Fibroblast of villous mesenchyme (primary cell): ENCODE measurements around the gene MYB. TPM values are rescaled to one million over a fixed set of nuclear protein-coding genes. Genes with fewer than 3 reads are reported as not detected.

ENCODE experiments used
- DNase-seq: peaks from one replicate; pipeline ENCODE4 v3.0.0-alpha.2; 2010; ENCODE audit warnings: low read depth
- H3K4me3 ChIP-seq: 2 replicates; pipeline ENCODE4 v1.5.1; 2011; ENCODE audit warnings: low read depth, mild to moderate bottlenecking, low read length
- total RNA-seq: library from RNA; depleted of rRNA; stranded (reverse); fragments of >200 nt; gene quantifications from 2 replicates; pipeline ENCODE4 v1.2.3, GENCODE V29; 2012
- TF ChIP-seq, protein P1 (sequence below): IDR thresholded peaks from 2 replicates; pipeline ENCODE4 v1.5.1; 2012; ENCODE audit warnings: low read depth, mild to moderate bottlenecking, low read length; ENCODE audit not compliant: insufficient read depth

MYB gene
- total RNA-seq, 1 donor = 0.43 TPM

DNA sequence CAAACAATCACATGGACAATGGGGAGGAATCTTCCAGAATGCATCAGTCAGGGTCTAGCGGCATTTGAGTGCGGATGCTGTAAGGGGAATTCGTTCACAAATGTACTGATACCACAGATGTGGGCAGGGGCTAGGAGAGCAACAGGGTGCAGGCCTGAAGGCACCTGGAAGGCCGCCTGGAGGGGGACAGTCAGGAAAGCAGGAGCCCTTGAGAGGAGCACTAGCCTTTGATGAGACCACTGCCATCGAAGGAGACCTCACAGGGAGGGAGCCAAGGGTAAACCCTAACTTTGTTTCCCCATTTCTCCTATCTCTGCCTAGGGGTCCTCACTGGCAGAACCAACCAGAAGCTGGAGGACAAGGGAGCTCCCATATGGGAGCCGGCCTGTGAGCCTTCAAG lies 38.2 kb downstream of the MYB start:
- no peak overlapping the region for H3K4me3 ChIP-seq
- TF ChIP-seq, protein P1, sequence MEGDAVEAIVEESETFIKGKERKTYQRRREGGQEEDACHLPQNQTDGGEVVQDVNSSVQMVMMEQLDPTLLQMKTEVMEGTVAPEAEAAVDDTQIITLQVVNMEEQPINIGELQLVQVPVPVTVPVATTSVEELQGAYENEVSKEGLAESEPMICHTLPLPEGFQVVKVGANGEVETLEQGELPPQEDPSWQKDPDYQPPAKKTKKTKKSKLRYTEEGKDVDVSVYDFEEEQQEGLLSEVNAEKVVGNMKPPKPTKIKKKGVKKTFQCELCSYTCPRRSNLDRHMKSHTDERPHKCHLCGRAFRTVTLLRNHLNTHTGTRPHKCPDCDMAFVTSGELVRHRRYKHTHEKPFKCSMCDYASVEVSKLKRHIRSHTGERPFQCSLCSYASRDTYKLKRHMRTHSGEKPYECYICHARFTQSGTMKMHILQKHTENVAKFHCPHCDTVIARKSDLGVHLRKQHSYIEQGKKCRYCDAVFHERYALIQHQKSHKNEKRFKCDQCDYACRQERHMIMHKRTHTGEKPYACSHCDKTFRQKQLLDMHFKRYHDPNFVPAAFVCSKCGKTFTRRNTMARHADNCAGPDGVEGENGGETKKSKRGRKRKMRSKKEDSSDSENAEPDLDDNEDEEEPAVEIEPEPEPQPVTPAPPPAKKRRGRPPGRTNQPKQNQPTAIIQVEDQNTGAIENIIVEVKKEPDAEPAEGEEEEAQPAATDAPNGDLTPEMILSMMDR = no peak
- no peak for DNase-seq

DNA sequence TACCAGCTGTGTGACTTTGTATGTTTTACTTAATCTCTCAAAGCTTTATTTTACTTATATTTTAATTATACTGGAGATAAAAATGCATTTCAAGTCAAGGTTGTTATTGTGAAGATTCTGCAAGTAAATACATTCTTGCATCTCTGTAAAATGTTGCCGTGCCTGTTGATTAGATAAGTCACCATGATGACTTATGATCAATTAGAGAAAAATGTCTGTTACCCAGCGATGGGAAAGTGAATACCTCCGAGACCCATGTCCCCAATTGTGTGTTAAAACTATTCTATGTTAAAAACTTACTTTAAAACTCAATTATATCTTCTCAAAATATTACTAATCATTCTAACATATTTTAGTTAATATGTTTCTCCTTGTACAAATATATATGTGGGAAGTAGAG lies 39.9 kb downstream of the MYB start:
- no peak overlapping the region for H3K4me3 ChIP-seq
- TF ChIP-seq, protein P1 = no peak
- DNase-seq = no peak

DNA sequence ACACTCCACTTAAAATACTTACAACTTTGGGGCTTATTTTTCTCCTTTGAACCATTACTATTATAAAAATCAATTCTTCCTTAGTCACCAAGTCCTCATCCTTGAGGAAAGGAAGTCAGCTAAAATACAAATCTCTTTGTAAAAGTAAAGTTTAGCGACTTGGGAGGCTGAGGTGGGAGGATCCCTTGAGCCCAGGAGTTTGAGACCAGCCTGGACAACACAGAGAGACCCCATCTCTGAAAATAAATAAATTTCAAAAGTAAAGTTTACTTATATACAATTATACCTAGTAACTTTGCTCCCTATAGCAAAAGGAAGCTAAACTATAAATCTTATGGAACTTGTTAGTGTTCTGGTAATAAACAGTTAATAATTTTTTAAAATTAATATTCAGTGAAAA lies 40.4 kb downstream of the MYB start:
- DNase-seq = no peak
- H3K4me3 ChIP-seq = no peak overlapping the region
- TF ChIP-seq, protein P1 = no peak

DNA sequence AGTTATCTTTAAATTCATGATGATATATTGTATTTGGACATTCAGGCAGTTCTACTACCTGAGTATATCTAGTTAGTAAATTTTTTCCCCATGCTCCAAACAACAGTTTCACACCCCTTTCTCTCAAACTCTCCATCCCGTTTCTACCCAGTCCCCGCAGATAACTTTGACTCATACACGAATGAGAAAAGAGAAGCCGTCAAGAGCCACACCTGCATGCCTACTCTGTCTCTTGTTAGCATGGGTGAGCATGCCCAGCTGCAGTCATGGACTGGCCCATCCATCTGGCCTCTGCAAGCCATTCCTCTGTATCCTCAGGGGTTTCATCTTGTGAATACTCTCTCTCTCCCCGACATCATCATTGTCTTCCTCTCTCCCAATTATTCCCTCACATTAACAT lies 41.5 kb downstream of the MYB start:
- TF ChIP-seq, protein P1 = no peak
- DNase-seq = no peak
- no peak overlapping the region for H3K4me3 ChIP-seq

DNA sequence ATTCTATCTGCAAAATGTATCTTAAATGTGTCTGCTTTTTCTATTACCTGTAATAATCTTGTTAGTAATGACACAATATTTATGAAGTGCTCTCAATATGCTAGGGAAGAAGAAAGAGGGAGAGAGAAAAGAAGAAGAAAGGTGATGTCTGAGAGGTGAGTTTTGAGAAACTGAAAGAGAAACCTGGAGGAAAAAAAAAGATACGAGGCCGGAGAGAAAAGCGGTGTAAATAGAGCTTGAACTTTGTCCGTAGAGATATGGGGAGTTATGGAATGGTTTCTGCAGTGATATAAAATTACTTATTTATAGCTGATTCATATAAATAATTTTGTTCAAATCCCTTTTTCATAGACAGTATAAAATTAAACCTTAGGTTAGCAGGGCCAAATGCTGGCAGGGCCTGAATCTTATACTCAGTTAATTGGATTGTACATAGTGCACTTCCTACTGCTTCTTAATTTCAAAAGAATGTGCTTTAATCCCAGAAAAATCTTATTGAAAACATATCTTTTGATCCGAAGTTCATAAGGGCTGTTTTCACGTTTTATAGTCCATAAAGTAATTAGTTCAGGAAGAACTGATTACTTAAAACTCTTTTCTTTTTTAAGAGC lies 43.0 kb downstream of the MYB start:
- no peak for DNase-seq
- TF ChIP-seq, protein P1 = no peak
- H3K4me3 ChIP-seq = no peak overlapping the region

DNA sequence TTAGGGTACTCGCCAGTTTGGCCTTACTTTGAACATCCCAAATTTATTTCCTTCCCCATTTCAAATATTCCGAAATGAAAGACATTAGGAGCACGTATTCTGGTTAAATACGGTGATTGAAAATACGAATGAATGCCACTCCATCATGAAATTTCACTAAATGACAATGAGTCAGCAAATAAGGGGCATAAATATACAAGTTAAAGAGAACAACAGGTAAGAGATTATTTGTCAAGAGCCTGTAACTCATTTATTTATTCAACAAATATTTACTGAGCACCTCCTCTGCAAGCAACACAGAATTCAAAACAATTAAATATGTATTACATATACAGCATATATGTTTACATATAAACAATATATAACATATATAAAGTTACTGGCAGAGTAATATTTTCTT lies 44.8 kb downstream of the MYB start:
- no peak overlapping the region for H3K4me3 ChIP-seq
- no peak for DNase-seq
- TF ChIP-seq, protein P1 = no peak

DNA sequence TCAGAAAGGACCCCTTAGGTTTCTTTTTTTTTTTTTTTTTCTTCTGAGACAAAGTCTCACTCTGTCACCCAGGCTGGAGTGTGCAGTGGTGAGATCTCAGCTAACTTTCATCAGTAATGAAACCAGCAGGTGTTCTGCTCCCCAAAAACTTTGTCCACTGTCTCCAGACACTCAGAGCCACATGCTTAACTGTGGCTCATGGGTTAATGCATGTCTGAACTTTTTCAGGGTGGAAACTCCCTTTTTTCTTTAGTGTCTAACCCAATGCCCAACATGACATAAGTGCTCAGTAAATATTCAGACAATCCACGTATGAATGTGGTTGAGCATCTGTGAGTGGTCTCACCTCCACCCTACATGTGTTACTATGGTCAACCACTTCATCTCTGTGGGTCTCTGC lies 45.4 kb downstream of the MYB start:
- H3K4me3 ChIP-seq = no peak overlapping the region
- TF ChIP-seq, protein P1 = no peak
- no peak for DNase-seq
